K562 (cell line): Measurements from ENCODE around the gene KNSTRN. TPM values are rescaled to one million over a fixed set of nuclear protein-coding genes. Genes with fewer than 3 reads are reported as not detected.
A peak's percentile ranks its signal among the peaks of the same experiment; 100 is the strongest.

Experiments
- ARNT ChIP-seq, 2 experiments: fragments of 450-650 bp; IDR thresholded peaks; 2 replicates each; pipeline ENCODE4 v1.6.1; 2016; ENCODE audit warnings: mild to moderate bottlenecking in 1 of 2
- BCLAF1 ChIP-seq, 2 experiments: fragments of 450-650 bp in 1 of 2; IDR thresholded peaks; 2 replicates each; pipeline ENCODE4 v1.6.1; 2011 to 2017; ENCODE audit warnings: low read depth in 2 of 2, antibody characterized with exemption in 1 of 2, borderline replicate concordance in 1 of 2, low read length in 1 of 2, mild to moderate bottlenecking in 1 of 2, mixed read lengths in 1 of 2; ENCODE audit not compliant: control insufficient read depth in 1 of 2
- CBX2 ChIP-seq: fragments of 200-600 bp; sonication (generic); IDR thresholded peaks from one replicate; pipeline ENCODE4 v1.6.1; 2012; ENCODE audit warnings: mild to moderate bottlenecking, low read length, inconsistent platforms; ENCODE audit not compliant: insufficient read depth, poor library complexity, severe bottlenecking
- CHD2 ChIP-seq: IDR thresholded peaks from 2 replicates; pipeline ENCODE4 v1.6.1; 2011; ENCODE audit warnings: low read depth, low read length
- CTCFL ChIP-seq: IDR thresholded peaks from 2 replicates; pipeline ENCODE4 v1.6.1; 2011; ENCODE audit warnings: borderline replicate concordance, low read depth, mild to moderate bottlenecking, moderate library complexity, low read length; ENCODE audit not compliant: insufficient read depth, poor library complexity, severe bottlenecking
- CXXC5 ChIP-seq: fragments of 250-450 bp; sonication (Bioruptor Pico); IDR thresholded peaks from 2 replicates; pipeline ENCODE4 v1.8.0; 2022; ENCODE audit warnings: inconsistent platforms, mild to moderate bottlenecking, moderate library complexity
- FOXK1 ChIP-seq: sonication (generic); formaldehyde crosslinking; IDR thresholded peaks from 2 replicates; pipeline ENCODE4 v1.8.0; 2022; ENCODE audit warnings: missing genetic modification reagents, mild to moderate bottlenecking, borderline replicate concordance
- HBP1 ChIP-seq: fragments of 450-650 bp; formaldehyde crosslinking; IDR thresholded peaks from 2 replicates; pipeline ENCODE4 v1.4.0; 2022; ENCODE audit warnings: missing genetic modification characterization
- KLF16 ChIP-seq: IDR thresholded peaks from 2 replicates; pipeline ENCODE4 v1.6.1; 2016; ENCODE audit warnings: antibody characterized with exemption
- L3MBTL2 ChIP-seq: fragments of 450-650 bp; IDR thresholded peaks from 2 replicates; pipeline ENCODE4 v1.6.1; 2016; ENCODE audit warnings: mild to moderate bottlenecking, moderate library complexity
- MAFF ChIP-seq: IDR thresholded peaks from 2 replicates; pipeline ENCODE4 v1.6.1; 2012; ENCODE audit warnings: low read length, improper control_type of control experiment
- NCOA6 ChIP-seq: fragments of 450-650 bp; IDR thresholded peaks from 2 replicates; pipeline ENCODE4 v1.6.1; 2017; ENCODE audit warnings: mild to moderate bottlenecking
- PYGO2 ChIP-seq: fragments of 450-650 bp; IDR thresholded peaks from 2 replicates; pipeline ENCODE4 v1.6.1; 2016; ENCODE audit warnings: mild to moderate bottlenecking, missing genetic modification characterization, moderate library complexity, missing compliant biosample characterization
- SIN3A ChIP-seq, 2 experiments: fragments of 150-350 bp in 1 of 2; IDR thresholded peaks; 2 replicates each; pipeline ENCODE4 v1.6.1; 2011 to 2016; ENCODE audit warnings: borderline replicate concordance in 2 of 2, low read depth in 2 of 2, low read length in 2 of 2, mild to moderate bottlenecking in 2 of 2, moderate library complexity in 2 of 2; ENCODE audit not compliant: control insufficient read depth in 1 of 2
- SIN3B ChIP-seq: fragments of 450-650 bp; IDR thresholded peaks from 2 replicates; pipeline ENCODE4 v1.6.1; 2017; ENCODE audit warnings: low read depth, mild to moderate bottlenecking, moderate library complexity
- SMARCC2 ChIP-seq: fragments of 450-650 bp; IDR thresholded peaks from 2 replicates; pipeline ENCODE4 v1.6.1; 2017; ENCODE audit warnings: antibody characterized with exemption, moderate library complexity, mild to moderate bottlenecking, low read depth
- SMC3 ChIP-seq: conservative IDR thresholded peaks from 2 replicates; pipeline ENCODE4 v1.6.1; 2011; ENCODE audit warnings: low read depth, low read length, improper control_type of control experiment; ENCODE audit not compliant: insufficient read depth
- SOX6 ChIP-seq: fragments of 450-650 bp; IDR thresholded peaks from 2 replicates; pipeline ENCODE4 v1.6.1; 2014; ENCODE audit warnings: mild to moderate bottlenecking
- SREBF2 ChIP-seq: sonication (generic); formaldehyde crosslinking; IDR thresholded peaks from 2 replicates; pipeline ENCODE4 v1.4.0; 2020; ENCODE audit warnings: mild to moderate bottlenecking, missing genetic modification reagents
- ZFX ChIP-seq: sonication (generic); formaldehyde crosslinking; IDR thresholded peaks from 2 replicates; pipeline ENCODE4 v1.8.0; 2022; ENCODE audit warnings: mild to moderate bottlenecking, missing genetic modification reagents, moderate library complexity
- ZNF174 ChIP-seq: fragments of 250-450 bp; sonication (Bioruptor Pico); IDR thresholded peaks from 2 replicates; pipeline ENCODE4 v1.4.0; 2020; ENCODE audit warnings: mild to moderate bottlenecking
- ZNF311 ChIP-seq: fragments of 250-450 bp; sonication (Bioruptor Pico); IDR thresholded peaks from 2 replicates; pipeline ENCODE4 v1.4.0; 2020; ENCODE audit warnings: mild to moderate bottlenecking, moderate library complexity
- polyA plus RNA-seq, 8 experiments: library from polyadenylated mRNA; depleted of rRNA in 4 of 8; stranded (reverse) in 5 of 8; unstranded in 3 of 8; fragments of >200 nt; fragmentation: Nextera tagmentation in 2 of 8; fragmentation: Illumina TruSeq in 1 of 8; extraction: Ambion mirVana in 2 of 8; extraction: Trizol in 1 of 8; gene quantifications; 2 replicates each; pipeline versions ENCODE4 v1.2.1 to v1.2.3, GENCODE V29; 2011 to 2014; ENCODE audit warnings: inconsistent platforms in 1 of 8, missing spikeins in 1 of 8
- total RNA-seq, 7 experiments: library from RNA; depleted of rRNA in 6 of 7; stranded (reverse); fragments of >200 nt in 6 of 7; fragmentation: Illumina TruSeq in 2 of 7; extraction: Trizol in 2 of 7; gene quantifications; 2 replicates each; pipeline versions ENCODE4 v1.2.1 to v1.2.3, GENCODE V29; 2011 to 2021; ENCODE audit warnings: low replicate concordance in 1 of 7

KNSTRN gene
- total and polyA plus RNA-seq, 9 of the 15 experiments (the other 6 are each of a cell fraction or from before 2014, with no cell fraction given): 48.7 to 88.2 (median 66.3) TPM

GRCh38 chr15:40333922-40334492, 48.5 kb upstream of the KNSTRN start (continued):
- no peak for TF ChIP-seq BCLAF1 (IDR thresholded peaks at IDR 0.05; ENCODE audit: borderline replicate concordance in 1 of 2, control insufficient read depth in 1 of 2, low read depth in 2 of 2, low read length in 1 of 2)
- TF ChIP-seq SMARCC2: no peak
- no peak for TF ChIP-seq SOX6
- no peak for TF ChIP-seq ZNF311
- TF ChIP-seq L3MBTL2: peak; percentile 64
- TF ChIP-seq CHD2: no peak
- TF ChIP-seq CTCFL: no peak
- no peak for TF ChIP-seq PYGO2
- TF ChIP-seq SREBF2 (CRISPR knock-in tag): no peak
- TF ChIP-seq ARNT (IDR thresholded peaks at IDR 0.05): no peak
- TF ChIP-seq ZFX (CRISPR knock-in tag): peak; percentile 80
- peak; percentile 51; the same call in 1 of the 2 replicates for TF ChIP-seq CXXC5 (CRISPR knock-in tag)
- no peak for TF ChIP-seq HBP1 (CRISPR knock-in tag)
- no peak for TF ChIP-seq SIN3A (IDR thresholded peaks at IDR 0.05; ENCODE audit: borderline replicate concordance in 2 of 2, control insufficient read depth in 1 of 2, low read depth in 2 of 2, low read length in 2 of 2)
- no peak for TF ChIP-seq CBX2
- no peak for TF ChIP-seq SMC3
- no peak for TF ChIP-seq NCOA6
- 0 out of 2 replicates have a peak, but pooled peaks have one; percentile 27 for TF ChIP-seq FOXK1 (CRISPR knock-in tag)
- no peak for TF ChIP-seq KLF16
- TF ChIP-seq ZNF174 (CRISPR knock-in tag): no peak
- TF ChIP-seq SIN3B: no peak
- no peak for TF ChIP-seq MAFF
